Measurements from ENCODE around the gene MUC5B. TPM values are rescaled to one million over a fixed set of nuclear protein-coding genes. Genes with fewer than 3 reads are reported as not detected.

MUC5B gene
- total RNA-seq, 1 experiment from 2014 or later: 2.1 TPM

DNA sequence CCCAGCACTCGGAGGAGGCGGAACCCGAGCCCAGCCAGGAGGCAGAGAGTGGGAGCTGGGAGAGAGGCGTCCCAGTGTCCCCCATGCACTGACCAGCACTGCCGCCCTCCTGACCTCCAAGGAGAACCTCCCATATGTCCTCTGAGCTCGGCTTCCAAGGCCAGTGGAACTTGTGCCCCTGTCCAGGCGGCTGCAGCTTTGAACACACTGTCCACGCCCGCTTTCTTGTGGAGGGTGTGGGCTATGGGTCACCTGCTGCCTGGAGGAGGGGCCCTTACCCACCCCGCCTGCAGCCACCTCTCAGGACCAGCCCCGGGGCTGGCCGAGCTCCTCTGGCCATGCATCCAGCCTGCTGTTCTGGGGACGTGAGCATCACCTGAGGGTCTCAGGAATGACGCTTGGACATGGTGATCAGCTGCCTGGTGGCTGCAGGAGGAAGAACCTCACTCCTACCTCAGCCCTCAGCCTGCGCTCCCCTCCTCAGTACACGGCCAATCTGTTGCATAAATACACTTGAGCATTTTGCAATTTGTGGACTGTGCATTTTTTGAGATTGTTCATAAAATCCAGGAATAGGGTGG, 22.2 kb upstream of the MUC5B start:
- Histone ChIP-seq H3K27ac (no peak overlapping the region), H3K79me2 (ENCODE audit: low read depth) (no peaks in the 10 kb centered on the region), H3K27me3 (ENCODE audit: insufficient read depth, low read depth) (no peaks in the 10 kb centered on the region), H3F3A (ENCODE audit: insufficient read depth, low read depth) (peaks cover 4% of the 10 kb centered on the region), H3K9me3 (ENCODE audit: insufficient read depth, low read depth) (no peaks in the 10 kb centered on the region), H3K9me2 (ENCODE audit: insufficient read depth) (no peaks in the 10 kb centered on the region), H3K4me1 (replicated peaks; ENCODE audit: insufficient read depth) (peaks cover 43% of the 10 kb centered on the region), H3K4me3 (peak overlapping the region; percentile 43; the same call in 1 of the 2 replicates), H4K20me1 (ENCODE audit: insufficient read depth) (no peaks in the 10 kb centered on the region), H3K36me3 (ENCODE audit: low read depth) (no peaks in the 10 kb centered on the region), H2AFZ (no peak overlapping the region), H3K4me2 (peak overlapping the region; percentile 70)
- POLR2A ChIA-PET (ENCODE audit: unreplicated experiment): interaction anchor here (0.5 to 0.7 kb wide), 2 partner anchors 62 to 71 kb away, joined by 3 to 8 read pairs; no protein-coding TSS in a partner anchor
- no TSS peak for BruUV-seq (replicated peaks)
- DNase-seq: peak in 1 of 2 experiments; percentile 45
- intact Hi-C loops (cut with micrococcal nuclease; ENCODE audit: unreplicated experiment): loop anchor here (5.0 to 10.0 kb wide), 4 partner anchors 62 to 317 kb away; partner anchors contain the start of gene BRSK2
- CTCF ChIA-PET: no interaction called here
- TF ChIP-seq, protein P1, sequence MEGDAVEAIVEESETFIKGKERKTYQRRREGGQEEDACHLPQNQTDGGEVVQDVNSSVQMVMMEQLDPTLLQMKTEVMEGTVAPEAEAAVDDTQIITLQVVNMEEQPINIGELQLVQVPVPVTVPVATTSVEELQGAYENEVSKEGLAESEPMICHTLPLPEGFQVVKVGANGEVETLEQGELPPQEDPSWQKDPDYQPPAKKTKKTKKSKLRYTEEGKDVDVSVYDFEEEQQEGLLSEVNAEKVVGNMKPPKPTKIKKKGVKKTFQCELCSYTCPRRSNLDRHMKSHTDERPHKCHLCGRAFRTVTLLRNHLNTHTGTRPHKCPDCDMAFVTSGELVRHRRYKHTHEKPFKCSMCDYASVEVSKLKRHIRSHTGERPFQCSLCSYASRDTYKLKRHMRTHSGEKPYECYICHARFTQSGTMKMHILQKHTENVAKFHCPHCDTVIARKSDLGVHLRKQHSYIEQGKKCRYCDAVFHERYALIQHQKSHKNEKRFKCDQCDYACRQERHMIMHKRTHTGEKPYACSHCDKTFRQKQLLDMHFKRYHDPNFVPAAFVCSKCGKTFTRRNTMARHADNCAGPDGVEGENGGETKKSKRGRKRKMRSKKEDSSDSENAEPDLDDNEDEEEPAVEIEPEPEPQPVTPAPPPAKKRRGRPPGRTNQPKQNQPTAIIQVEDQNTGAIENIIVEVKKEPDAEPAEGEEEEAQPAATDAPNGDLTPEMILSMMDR (conservative IDR thresholded peaks at IDR 0.05): no peak
- TF ChIP-seq EZH2 (IDR thresholded peaks at IDR 0.05; ENCODE audit: low read depth): no peak

DNA sequence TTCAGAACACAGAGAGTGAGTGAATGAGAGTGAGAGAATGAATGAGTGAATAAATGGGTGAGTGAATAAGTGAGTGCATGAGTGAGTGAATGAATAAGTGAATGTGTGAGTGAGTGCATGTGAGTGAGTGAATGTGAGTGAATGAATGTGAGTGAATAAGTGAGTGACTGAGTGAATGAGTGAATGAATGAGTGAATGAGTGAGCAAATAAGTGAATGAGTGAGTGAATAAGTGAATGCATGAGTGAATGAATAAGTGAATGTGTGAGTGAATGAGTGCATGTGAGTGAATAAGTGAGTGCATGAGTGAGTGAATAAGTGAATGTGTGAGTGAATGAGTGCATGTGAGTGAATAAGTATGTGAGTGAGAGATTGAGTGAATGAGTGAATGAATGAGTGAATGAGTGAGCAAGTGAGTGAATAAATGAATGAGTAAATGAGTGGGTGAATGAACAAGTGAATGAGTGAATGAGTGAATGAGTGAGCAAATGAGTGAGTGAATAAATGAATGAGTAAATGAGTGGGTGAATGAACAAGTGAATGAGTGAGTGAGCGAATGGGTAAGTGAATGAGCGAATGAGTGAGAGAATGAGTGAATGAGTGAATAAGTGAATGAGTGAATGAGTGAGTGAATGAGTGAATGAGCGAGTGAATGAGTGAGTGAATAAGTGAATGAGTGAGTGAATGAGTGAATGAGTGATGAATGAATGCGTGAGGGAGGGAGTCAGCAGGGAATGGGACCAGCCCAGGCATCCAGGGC, 21.3 kb upstream of the MUC5B start:
- Histone ChIP-seq H3K4me3 (no peak overlapping the region), H3K79me2 (ENCODE audit: low read depth) (no peaks in the 10 kb centered on the region), H3K27ac (no peak overlapping the region), H3K4me1 (replicated peaks; ENCODE audit: insufficient read depth) (peaks cover 45% of the 10 kb centered on the region), H3K27me3 (ENCODE audit: insufficient read depth, low read depth) (no peaks in the 10 kb centered on the region), H2AFZ (no peak overlapping the region), H3F3A (ENCODE audit: insufficient read depth, low read depth) (peaks cover 4% of the 10 kb centered on the region), H3K9me2 (ENCODE audit: insufficient read depth) (no peaks in the 10 kb centered on the region), H4K20me1 (ENCODE audit: insufficient read depth) (no peaks in the 10 kb centered on the region), H3K4me2 (peak overlapping the region; percentile 70), H3K36me3 (ENCODE audit: low read depth) (no peaks in the 10 kb centered on the region), H3K9me3 (ENCODE audit: insufficient read depth, low read depth) (no peaks in the 10 kb centered on the region)
- DNase-seq: no peak
- TF ChIP-seq EZH2 (IDR thresholded peaks at IDR 0.05; ENCODE audit: low read depth): no peak
- TF ChIP-seq, protein P1 (conservative IDR thresholded peaks at IDR 0.05): no peak
- ChIA-PET CTCF (no interaction called here), POLR2A (ENCODE audit: unreplicated experiment) (no interaction called here)
- BruUV-seq (replicated peaks): no TSS peak
- intact Hi-C loops (cut with micrococcal nuclease; ENCODE audit: unreplicated experiment): loop anchor here (5.0 to 10.0 kb wide), 4 partner anchors 61 to 316 kb away; partner anchors contain the start of gene BRSK2

DNA sequence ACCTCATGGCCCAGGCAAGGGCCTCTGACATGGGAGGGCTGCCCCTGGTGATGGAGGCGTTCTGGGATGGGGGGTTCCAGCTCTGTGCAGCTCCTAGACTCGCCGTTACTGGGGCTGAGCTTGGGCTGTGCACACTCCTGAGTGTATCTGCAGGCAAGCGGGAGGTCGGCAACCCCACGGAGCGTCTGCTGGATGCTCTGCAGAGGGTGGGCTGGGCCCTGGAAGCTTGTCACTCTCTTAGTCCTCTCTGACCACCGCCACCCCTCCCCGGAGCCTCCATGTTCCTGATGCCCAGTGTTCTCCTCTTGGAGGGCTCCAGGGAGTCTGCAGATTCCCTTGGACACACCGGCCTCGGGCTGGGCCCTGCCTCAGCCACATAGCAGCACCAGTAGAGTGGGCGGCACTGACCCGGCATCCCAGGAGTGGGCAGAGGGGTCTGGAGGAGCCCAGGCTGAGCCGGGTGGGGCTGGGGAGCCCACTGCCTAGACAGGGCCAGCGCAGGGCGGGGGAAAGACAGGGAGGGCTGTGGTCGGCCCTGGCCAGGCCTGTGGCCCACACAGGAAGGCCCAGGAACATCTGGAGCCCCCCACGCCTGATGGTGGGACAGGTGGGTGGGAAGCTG, 20.6 kb upstream of the MUC5B start:
- Histone ChIP-seq H3K9me3 (ENCODE audit: insufficient read depth, low read depth) (no peaks in the 10 kb centered on the region), H3K36me3 (ENCODE audit: low read depth) (no peaks in the 10 kb centered on the region), H3F3A (ENCODE audit: insufficient read depth, low read depth) (peaks cover 4% of the 10 kb centered on the region), H4K20me1 (ENCODE audit: insufficient read depth) (no peaks in the 10 kb centered on the region), H2AFZ (no peak overlapping the region), H3K4me3 (no peak overlapping the region), H3K27me3 (ENCODE audit: insufficient read depth, low read depth) (no peaks in the 10 kb centered on the region), H3K79me2 (ENCODE audit: low read depth) (no peaks in the 10 kb centered on the region), H3K27ac (no peak overlapping the region), H3K4me1 (replicated peaks; ENCODE audit: insufficient read depth) (peaks cover 45% of the 10 kb centered on the region), H3K9me2 (ENCODE audit: insufficient read depth) (no peaks in the 10 kb centered on the region), H3K4me2 (no peak overlapping the region)
- BruUV-seq (replicated peaks): no TSS peak
- DNase-seq: no peak
- POLR2A ChIA-PET (ENCODE audit: unreplicated experiment): no interaction called here
- CTCF ChIA-PET: interaction anchor here (0.6 kb wide), 1 partner anchor 166 kb away, joined by 3 read pairs; no protein-coding TSS in a partner anchor
- intact Hi-C loops (cut with micrococcal nuclease; ENCODE audit: unreplicated experiment): loop anchor here (5.0 to 10.0 kb wide), 4 partner anchors 60 to 315 kb away; partner anchors contain the start of gene BRSK2
- TF ChIP-seq EZH2 (IDR thresholded peaks at IDR 0.05; ENCODE audit: low read depth): no peak
- TF ChIP-seq, protein P1 (conservative IDR thresholded peaks at IDR 0.05): no peak

All from PC-9 (cell line).